Neutrophil (primary cell): ENCODE measurements around the gene YIPF2.

Source experiments
- H3K27ac ChIP-seq: fragments of 200-600 bp; sonication (generic); 2 replicates; pipeline ENCODE4 v1.5.1; 2016; ENCODE audit warnings: mild to moderate bottlenecking, moderate library complexity
- H3K27me3 ChIP-seq: fragments of 200-600 bp; sonication (generic); 2 replicates; pipeline ENCODE4 v1.6.0; 2016; ENCODE audit warnings: mild to moderate bottlenecking
- H3K36me3 ChIP-seq: fragments of 200-600 bp; sonication (generic); 2 replicates; pipeline ENCODE4 v1.5.1; 2017
- H3K4me1 ChIP-seq, 2 experiments: fragments of 200-600 bp in 1 of 2; sonication (generic) in 1 of 2; 1 replicate in 1 of 2; 2 replicates in 1 of 2; pipeline versions ENCODE4 v1.5.1 to v1.6.1; 2013 to 2016; ENCODE audit warnings: low read depth in 1 of 2, low read length in 1 of 2, mild to moderate bottlenecking in 1 of 2, moderate library complexity in 1 of 2; ENCODE audit not compliant: control insufficient read depth in 1 of 2, insufficient read depth in 1 of 2
- H3K4me3 ChIP-seq, 2 experiments: fragments of 200-600 bp in 1 of 2; sonication (generic) in 1 of 2; 1 replicate in 1 of 2; 2 replicates in 1 of 2; pipeline ENCODE4 v1.5.1; 2013 to 2016; ENCODE audit warnings: low read depth in 1 of 2, low read length in 1 of 2, mild to moderate bottlenecking in 1 of 2, moderate library complexity in 1 of 2
- H3K9me3 ChIP-seq: fragments of 200-600 bp; sonication (generic); 2 replicates; pipeline ENCODE4 v1.5.1; 2016
- CTCF ChIP-seq: fragments of 200-600 bp; sonication (generic); IDR thresholded peaks from 2 replicates; pipeline ENCODE4 v1.5.1; 2016; ENCODE audit warnings: antibody characterized with exemption

YIPF2 gene

GRCh38 chr19:10968527-10969135 lies 40.2 kb upstream of the YIPF2 start:
- H3K36me3 ChIP-seq: no peaks in the 10 kb centered on the region
- H3K9me3 ChIP-seq: no peaks in the 10 kb centered on the region
- no peak overlapping the region for H3K27ac ChIP-seq
- no peaks in the 10 kb centered on the region for H3K27me3 ChIP-seq
- H3K4me1 ChIP-seq: no peaks in the 10 kb centered on the region
- no peak for TF ChIP-seq CTCF
- H3K4me3 ChIP-seq: no peak overlapping the region

- H3K27ac ChIP-seq: no peak overlapping the region
- no peak for TF ChIP-seq CTCF
- no peaks in the 10 kb centered on the region for H3K9me3 ChIP-seq
- no peaks in the 10 kb centered on the region for H3K36me3 ChIP-seq
- H3K4me3 ChIP-seq: no peak overlapping the region
- no peaks in the 10 kb centered on the region for H3K27me3 ChIP-seq
- peaks cover 5 to 6% of the 10 kb centered on the region in 2 experiments for H3K4me1 ChIP-seq
These were observed 38.4 kb upstream of the YIPF2 start for GRCh38 chr19:10966809-10967208.

- H3K36me3 ChIP-seq: no peaks in the 10 kb centered on the region
These were observed 37.0 kb upstream of the YIPF2 start for GRCh38 chr19:10965398-10965797.

GRCh38 chr19:10964903-10965302 lies 36.5 kb upstream of the YIPF2 start:
- Histone ChIP-seq H3K4me3 (no peak overlapping the region), H3K36me3 (no peaks in the 10 kb centered on the region), H3K27me3 (no peaks in the 10 kb centered on the region), H3K9me3 (no peaks in the 10 kb centered on the region), H3K27ac (no peak overlapping the region), H3K4me1 (peaks cover 13 to 15% of the 10 kb centered on the region in 2 experiments)
- no peak for TF ChIP-seq CTCF

More at GRCh38 chr19:10965398-10965797, 37.0 kb upstream of the YIPF2 start:
- Histone ChIP-seq H3K27me3 (no peaks in the 10 kb centered on the region), H3K27ac (no peak overlapping the region), H3K9me3 (no peaks in the 10 kb centered on the region), H3K4me1 (peaks cover 9 to 10% of the 10 kb centered on the region in 2 experiments), H3K4me3 (no peak overlapping the region)
- no peak for TF ChIP-seq CTCF

- H3K9me3 ChIP-seq: no peaks in the 10 kb centered on the region
- H3K4me3 ChIP-seq: no peak overlapping the region
- H3K4me1 ChIP-seq: peaks cover 16 to 19% of the 10 kb centered on the region in 2 experiments
- no peak for TF ChIP-seq CTCF
- no peaks in the 10 kb centered on the region for H3K36me3 ChIP-seq
- H3K27me3 ChIP-seq: no peaks in the 10 kb centered on the region
- H3K27ac ChIP-seq: no peak overlapping the region
These were observed 35.4 kb upstream of the YIPF2 start for GRCh38 chr19:10963865-10964264.
